Fibroblast of mammary gland (primary cell): ENCODE data around the gene CSMD2.
A peak's percentile ranks its signal among the peaks of the same experiment; 100 is the strongest.

Experiments used
- DNase-seq: peaks from one replicate; pipeline ENCODE4 v3.0.0-alpha.2; 2010; ENCODE audit warnings: low read depth
- H3K4me3 ChIP-seq: 2 replicates; pipeline ENCODE4 v1.5.1; 2011; ENCODE audit warnings: low read depth, mild to moderate bottlenecking, low read length, moderate library complexity; ENCODE audit not compliant: control insufficient read depth
- TF ChIP-seq, protein P1 (sequence below): conservative IDR thresholded peaks from 2 replicates; pipeline ENCODE4 v1.5.1; 2011; ENCODE audit warnings: low read depth, low read length, inconsistent platforms; ENCODE audit not compliant: control insufficient read depth, insufficient read depth

CSMD2 gene

DNA sequence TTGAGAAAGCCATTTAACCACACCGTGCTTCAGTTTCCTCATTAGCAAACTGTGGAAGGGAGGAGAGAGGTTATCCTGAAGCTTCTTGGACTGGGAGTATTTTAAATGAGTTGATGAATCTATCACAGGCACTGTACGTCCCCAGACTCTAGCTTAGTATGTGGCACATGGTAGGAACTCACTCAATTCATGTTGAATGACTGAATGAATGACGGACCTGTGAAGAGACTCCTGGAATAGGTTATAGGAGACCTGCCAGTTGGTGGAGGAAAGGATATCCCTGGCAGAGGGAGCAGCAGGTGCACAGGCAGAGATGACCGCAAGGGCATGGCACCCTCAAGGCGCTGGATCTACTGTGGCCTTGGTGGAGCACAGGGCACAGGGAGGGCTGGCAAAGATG lies 182.6 kb downstream of the CSMD2 start:
- DNase-seq = no peak
- TF ChIP-seq, protein P1, sequence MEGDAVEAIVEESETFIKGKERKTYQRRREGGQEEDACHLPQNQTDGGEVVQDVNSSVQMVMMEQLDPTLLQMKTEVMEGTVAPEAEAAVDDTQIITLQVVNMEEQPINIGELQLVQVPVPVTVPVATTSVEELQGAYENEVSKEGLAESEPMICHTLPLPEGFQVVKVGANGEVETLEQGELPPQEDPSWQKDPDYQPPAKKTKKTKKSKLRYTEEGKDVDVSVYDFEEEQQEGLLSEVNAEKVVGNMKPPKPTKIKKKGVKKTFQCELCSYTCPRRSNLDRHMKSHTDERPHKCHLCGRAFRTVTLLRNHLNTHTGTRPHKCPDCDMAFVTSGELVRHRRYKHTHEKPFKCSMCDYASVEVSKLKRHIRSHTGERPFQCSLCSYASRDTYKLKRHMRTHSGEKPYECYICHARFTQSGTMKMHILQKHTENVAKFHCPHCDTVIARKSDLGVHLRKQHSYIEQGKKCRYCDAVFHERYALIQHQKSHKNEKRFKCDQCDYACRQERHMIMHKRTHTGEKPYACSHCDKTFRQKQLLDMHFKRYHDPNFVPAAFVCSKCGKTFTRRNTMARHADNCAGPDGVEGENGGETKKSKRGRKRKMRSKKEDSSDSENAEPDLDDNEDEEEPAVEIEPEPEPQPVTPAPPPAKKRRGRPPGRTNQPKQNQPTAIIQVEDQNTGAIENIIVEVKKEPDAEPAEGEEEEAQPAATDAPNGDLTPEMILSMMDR = no peak
- no peak overlapping the region for H3K4me3 ChIP-seq

- TF ChIP-seq, protein P1 = no peak
- no peak for DNase-seq
- no peak overlapping the region for H3K4me3 ChIP-seq
These were observed 185.7 kb downstream of the CSMD2 start for GRCh38 chr1:33979341-33979740.

DNA sequence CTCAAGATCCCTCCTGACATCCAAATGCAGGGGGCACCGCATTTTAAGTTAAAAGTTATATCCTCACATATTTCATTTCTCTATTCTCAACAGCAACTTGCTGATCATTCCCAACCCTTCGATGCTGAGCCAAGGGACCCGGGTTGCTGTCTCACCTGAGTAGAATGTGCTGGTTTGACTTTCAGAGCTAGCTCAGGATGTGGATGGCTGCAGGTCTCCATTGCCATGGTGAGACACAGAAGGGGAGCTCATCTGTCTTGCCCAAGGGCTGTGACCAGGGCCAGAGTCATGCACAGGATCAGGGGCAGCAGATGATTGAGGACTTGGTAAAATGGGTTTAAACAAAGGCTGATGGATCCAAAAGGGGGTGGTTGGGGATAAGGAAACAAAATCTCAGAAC lies 189.1 kb downstream of the CSMD2 start:
- no peak for DNase-seq
- no peak overlapping the region for H3K4me3 ChIP-seq
- TF ChIP-seq, protein P1 = no peak

DNA sequence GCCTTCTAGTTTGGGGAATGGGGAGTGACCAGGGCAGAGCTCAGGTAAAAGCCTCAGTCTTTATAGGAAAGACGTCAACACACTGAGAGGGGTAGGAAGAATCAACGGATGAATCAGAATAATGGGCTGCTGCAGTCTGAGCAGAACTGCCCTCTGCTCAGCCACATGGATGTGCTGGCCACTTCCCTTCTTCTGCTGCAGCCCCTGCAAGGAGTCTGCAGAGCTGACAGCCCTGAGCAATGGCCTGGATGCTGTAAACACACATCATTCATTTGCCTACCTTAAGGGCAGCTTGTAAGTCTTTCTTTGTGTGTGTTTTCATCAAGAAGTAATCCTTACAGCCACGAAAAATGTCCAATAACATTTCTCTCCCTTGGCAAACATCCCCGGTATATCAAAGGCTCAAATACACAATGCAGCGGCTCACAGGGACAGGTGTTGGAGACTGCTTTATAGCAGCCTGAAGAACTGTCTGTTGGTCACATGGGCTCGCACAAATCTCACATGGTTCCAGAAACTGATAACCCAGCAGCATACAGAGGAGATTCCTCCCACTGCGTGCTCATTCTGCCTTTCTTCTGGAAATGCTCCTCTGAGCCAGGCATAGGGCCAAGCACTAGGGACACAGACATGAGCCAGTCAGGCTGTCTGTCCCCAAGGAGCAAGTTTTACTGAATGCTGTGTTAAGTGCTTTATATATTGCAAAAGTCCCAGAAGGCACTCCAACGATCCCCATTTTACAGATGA lies 191.1 kb downstream of the CSMD2 start:
- TF ChIP-seq, protein P1 = no peak
- DNase-seq = no peak
- H3K4me3 ChIP-seq = no peak overlapping the region

DNA sequence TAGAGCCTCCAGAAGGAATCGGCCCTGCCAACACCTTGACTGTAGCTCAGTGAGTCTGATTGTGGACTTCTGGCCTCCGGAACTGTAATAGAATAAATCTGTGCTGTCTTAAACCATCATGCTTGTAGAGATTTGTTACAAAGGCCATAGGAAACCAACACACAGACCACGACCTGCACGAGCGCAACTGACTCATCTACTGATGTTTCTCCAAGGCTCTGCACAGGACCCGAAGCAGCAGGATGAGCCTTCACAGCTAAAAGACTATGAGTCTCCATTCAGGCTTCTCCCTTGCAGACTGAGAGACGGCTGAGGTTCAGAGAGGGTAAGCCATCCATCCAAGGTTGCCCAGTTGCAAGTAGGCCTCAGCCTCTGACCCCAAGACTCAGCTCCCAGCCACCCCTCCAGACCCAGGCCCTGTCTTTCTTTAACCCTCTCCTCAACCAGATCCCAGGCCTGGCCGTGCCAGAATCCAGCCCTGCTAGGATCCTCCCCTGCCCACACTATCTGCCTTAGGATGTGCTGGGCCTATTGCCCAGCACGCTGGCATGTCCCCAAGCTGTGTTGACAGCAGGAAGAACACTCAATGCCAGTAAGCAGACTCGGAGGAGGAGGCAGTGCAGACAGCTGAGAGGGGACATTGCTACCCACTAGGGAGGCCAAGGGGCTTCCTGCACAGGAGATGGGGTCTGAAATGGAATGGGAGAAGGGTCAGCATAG lies 192.2 kb downstream of the CSMD2 start:
- TF ChIP-seq, protein P1 = no peak
- peak; percentile 60 for DNase-seq
- H3K4me3 ChIP-seq = no peak overlapping the region

DNA sequence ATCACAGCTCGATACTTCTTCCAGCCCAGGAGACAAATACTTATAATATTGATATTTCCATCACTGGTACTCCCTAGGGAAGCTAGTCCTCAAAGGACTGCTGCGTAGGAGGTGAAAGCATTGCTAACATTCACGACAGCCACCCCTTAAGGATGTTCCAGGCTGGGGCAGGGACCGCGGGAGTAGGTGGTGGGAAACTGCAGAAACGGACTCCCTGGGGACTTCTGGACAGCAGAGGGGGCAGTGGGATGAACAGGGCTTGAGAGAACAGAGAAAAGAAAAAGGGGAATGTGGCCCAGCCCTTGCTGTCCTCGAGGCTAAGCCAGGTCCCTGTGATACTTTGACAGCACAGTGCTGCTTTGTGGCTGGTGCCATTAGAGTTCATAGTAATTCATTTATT lies 193.1 kb downstream of the CSMD2 start:
- H3K4me3 ChIP-seq = no peak overlapping the region
- DNase-seq = no peak
- TF ChIP-seq, protein P1 = no peak
